ENCODE data around the gene ZEB2.

Gene ZEB2

GRCh38 chr2:144560251-144560650, 40.3 kb upstream of the ZEB2 start:
- Histone ChIP-seq H3K9ac (ENCODE audit: low read depth, low read length) (no peak overlapping the region), H4K20me1 (ENCODE audit: insufficient read depth, low read length) (no peaks in the 10 kb centered on the region), H3K9me3 (ENCODE audit: insufficient read depth, low read length, severe bottlenecking) (no peaks in the 10 kb centered on the region), H3K79me2 (ENCODE audit: insufficient read depth, low read length) (no peaks in the 10 kb centered on the region), H3K4me2 (ENCODE audit: insufficient read depth, low read length) (no peak overlapping the region), H3K36me3 (ENCODE audit: insufficient read depth, low read length) (no peaks in the 10 kb centered on the region), H3K27ac (ENCODE audit: low read length) (no peak overlapping the region), H2AFZ (ENCODE audit: low read depth, low read length) (no peak overlapping the region), H3K4me1 (ENCODE audit: insufficient read depth, low read length) (no peaks in the 10 kb centered on the region), H3K4me3 (ENCODE audit: low read depth in 1 of 2, low read length in 2 of 2) (no peak overlapping the region), H3K27me3 (ENCODE audit: insufficient read depth, low read length, poor library complexity) (no peaks in the 10 kb centered on the region)
- DNase-seq (no peak), ATAC-seq (ENCODE audit: insufficient read depth, low read depth) (no peak)
- TF ChIP-seq EZH2 (IDR thresholded peaks at IDR 0.05; ENCODE audit: borderline replicate concordance, low read depth, low read length, severe bottlenecking) = no peak
- TF ChIP-seq, protein P1, sequence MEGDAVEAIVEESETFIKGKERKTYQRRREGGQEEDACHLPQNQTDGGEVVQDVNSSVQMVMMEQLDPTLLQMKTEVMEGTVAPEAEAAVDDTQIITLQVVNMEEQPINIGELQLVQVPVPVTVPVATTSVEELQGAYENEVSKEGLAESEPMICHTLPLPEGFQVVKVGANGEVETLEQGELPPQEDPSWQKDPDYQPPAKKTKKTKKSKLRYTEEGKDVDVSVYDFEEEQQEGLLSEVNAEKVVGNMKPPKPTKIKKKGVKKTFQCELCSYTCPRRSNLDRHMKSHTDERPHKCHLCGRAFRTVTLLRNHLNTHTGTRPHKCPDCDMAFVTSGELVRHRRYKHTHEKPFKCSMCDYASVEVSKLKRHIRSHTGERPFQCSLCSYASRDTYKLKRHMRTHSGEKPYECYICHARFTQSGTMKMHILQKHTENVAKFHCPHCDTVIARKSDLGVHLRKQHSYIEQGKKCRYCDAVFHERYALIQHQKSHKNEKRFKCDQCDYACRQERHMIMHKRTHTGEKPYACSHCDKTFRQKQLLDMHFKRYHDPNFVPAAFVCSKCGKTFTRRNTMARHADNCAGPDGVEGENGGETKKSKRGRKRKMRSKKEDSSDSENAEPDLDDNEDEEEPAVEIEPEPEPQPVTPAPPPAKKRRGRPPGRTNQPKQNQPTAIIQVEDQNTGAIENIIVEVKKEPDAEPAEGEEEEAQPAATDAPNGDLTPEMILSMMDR (IDR thresholded peaks at IDR 0.05; ENCODE audit: borderline replicate concordance, extremely low read depth, low read length, poor library complexity, severe bottlenecking) = no peak

- DNase-seq (no peak), ATAC-seq (ENCODE audit: insufficient read depth, low read depth) (no peak)
- no peak overlapping the region for H3K9ac ChIP-seq (ENCODE audit: low read depth, low read length)
- H3K79me2 ChIP-seq (ENCODE audit: insufficient read depth, low read length) = no peaks in the 10 kb centered on the region
- no peak for TF ChIP-seq EZH2 (IDR thresholded peaks at IDR 0.05; ENCODE audit: borderline replicate concordance, low read depth, low read length, severe bottlenecking)
- TF ChIP-seq, protein P1 (IDR thresholded peaks at IDR 0.05; ENCODE audit: borderline replicate concordance, extremely low read depth, low read length, poor library complexity, severe bottlenecking) = no peak
- no peak overlapping the region for H3K4me3 ChIP-seq (ENCODE audit: low read depth in 1 of 2, low read length in 2 of 2)
- H3K4me2 ChIP-seq (ENCODE audit: insufficient read depth, low read length) = no peak overlapping the region
- H3K36me3 ChIP-seq (ENCODE audit: insufficient read depth, low read length) = no peaks in the 10 kb centered on the region
- no peak overlapping the region for H3K27ac ChIP-seq (ENCODE audit: low read length)
- H2AFZ ChIP-seq (ENCODE audit: low read depth, low read length) = 0 out of 2 replicates have a peak overlapping the region, but pooled peaks have one; percentile 24
- H3K4me1 ChIP-seq (ENCODE audit: insufficient read depth, low read length) = no peaks in the 10 kb centered on the region
- no peaks in the 10 kb centered on the region for H3K9me3 ChIP-seq (ENCODE audit: insufficient read depth, low read length, severe bottlenecking)
- H3K27me3 ChIP-seq (ENCODE audit: insufficient read depth, low read length, poor library complexity) = no peaks in the 10 kb centered on the region
- no peaks in the 10 kb centered on the region for H4K20me1 ChIP-seq (ENCODE audit: insufficient read depth, low read length)
Observed at GRCh38 chr2:144559681-144560080, 39.8 kb upstream of the ZEB2 start.

- Histone ChIP-seq H3K27me3 (ENCODE audit: insufficient read depth, low read length, poor library complexity) (no peaks in the 10 kb centered on the region), H2AFZ (ENCODE audit: low read depth, low read length) (no peak overlapping the region), H3K4me1 (ENCODE audit: insufficient read depth, low read length) (no peaks in the 10 kb centered on the region), H3K79me2 (ENCODE audit: insufficient read depth, low read length) (no peaks in the 10 kb centered on the region), H3K4me3 (ENCODE audit: low read depth in 1 of 2, low read length in 2 of 2) (no peak overlapping the region), H3K27ac (ENCODE audit: low read length) (no peak overlapping the region), H3K4me2 (ENCODE audit: insufficient read depth, low read length) (no peak overlapping the region), H3K9ac (ENCODE audit: low read depth, low read length) (no peak overlapping the region), H3K9me3 (ENCODE audit: insufficient read depth, low read length, severe bottlenecking) (no peaks in the 10 kb centered on the region), H4K20me1 (ENCODE audit: insufficient read depth, low read length) (no peaks in the 10 kb centered on the region), H3K36me3 (ENCODE audit: insufficient read depth, low read length) (no peaks in the 10 kb centered on the region)
- ATAC-seq (ENCODE audit: insufficient read depth, low read depth) = no peak
- no peak for DNase-seq
- no peak for TF ChIP-seq EZH2 (IDR thresholded peaks at IDR 0.05; ENCODE audit: borderline replicate concordance, low read depth, low read length, severe bottlenecking)
- TF ChIP-seq, protein P1 (IDR thresholded peaks at IDR 0.05; ENCODE audit: borderline replicate concordance, extremely low read depth, low read length, poor library complexity, severe bottlenecking) = no peak
Observed at GRCh38 chr2:144559242-144559641, 39.3 kb upstream of the ZEB2 start.
